Nephron progenitor cell (in vitro differentiated cells): Measurements from ENCODE around the gene CD300H.

ENCODE experiments used
- DNase-seq: peaks from one replicate; pipeline ENCODE4 v3.0.0; 2021
- H3K27ac Mint-ChIP-seq: 2 replicates; pipeline ENCODE4 v1.8.0; 2021; ENCODE audit warnings: mild to moderate bottlenecking, moderate library complexity, mixed read lengths
- H3K27me3 Mint-ChIP-seq: 2 replicates; pipeline ENCODE4 v1.8.0; 2021; ENCODE audit warnings: mild to moderate bottlenecking, low read depth, mixed read lengths; ENCODE audit not compliant: poor library complexity
- H3K36me3 Mint-ChIP-seq: 2 replicates; pipeline ENCODE4 v1.8.0; 2021; ENCODE audit warnings: low read depth, mixed read lengths
- H3K4me1 Mint-ChIP-seq: 2 replicates; pipeline ENCODE4 v1.8.0; 2021; ENCODE audit warnings: mixed read lengths
- H3K4me3 Mint-ChIP-seq: 2 replicates; pipeline ENCODE4 v1.8.0; 2021; ENCODE audit warnings: mild to moderate bottlenecking, moderate library complexity, mixed read lengths
- H3K9me3 Mint-ChIP-seq: 2 replicates; pipeline ENCODE4 v1.8.0; 2021; ENCODE audit warnings: mild to moderate bottlenecking, moderate library complexity, mixed read lengths
- TF ChIP-seq, protein P1 (sequence below): fragments of 200-600 bp; sonication (generic); IDR thresholded peaks from 2 replicates; pipeline ENCODE4 v1.5.0; 2021; ENCODE audit warnings: antibody characterized with exemption

CD300H gene

DNA sequence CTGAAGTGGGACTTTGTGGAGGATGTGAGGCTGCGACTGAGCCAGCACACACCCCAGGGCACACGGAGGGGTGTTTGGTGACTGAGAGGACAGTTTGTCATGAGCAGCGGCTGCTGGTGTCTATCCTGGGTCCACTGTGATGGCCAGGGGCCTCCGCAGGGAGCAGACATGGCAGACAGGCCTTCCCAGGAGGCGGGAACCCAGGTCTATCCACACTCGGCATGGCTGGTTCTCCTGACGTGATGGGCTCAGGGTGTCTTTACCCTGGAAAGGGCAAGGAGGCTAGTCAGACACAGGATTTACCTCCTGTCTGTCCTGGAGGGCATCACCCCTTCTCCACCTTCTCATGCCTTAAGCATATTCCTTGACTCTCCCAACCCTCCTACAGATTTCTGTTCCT, 20.7 kb downstream of the CD300H start:
- Mint-ChIP-seq H3K36me3 (no peaks in the 10 kb centered on the region), H3K9me3 (no peaks in the 10 kb centered on the region), H3K27ac (no peak overlapping the region), H3K27me3 (peaks cover 19% of the 10 kb centered on the region), H3K4me1 (peaks cover 27% of the 10 kb centered on the region), H3K4me3 (no peak overlapping the region)
- TF ChIP-seq, protein P1, sequence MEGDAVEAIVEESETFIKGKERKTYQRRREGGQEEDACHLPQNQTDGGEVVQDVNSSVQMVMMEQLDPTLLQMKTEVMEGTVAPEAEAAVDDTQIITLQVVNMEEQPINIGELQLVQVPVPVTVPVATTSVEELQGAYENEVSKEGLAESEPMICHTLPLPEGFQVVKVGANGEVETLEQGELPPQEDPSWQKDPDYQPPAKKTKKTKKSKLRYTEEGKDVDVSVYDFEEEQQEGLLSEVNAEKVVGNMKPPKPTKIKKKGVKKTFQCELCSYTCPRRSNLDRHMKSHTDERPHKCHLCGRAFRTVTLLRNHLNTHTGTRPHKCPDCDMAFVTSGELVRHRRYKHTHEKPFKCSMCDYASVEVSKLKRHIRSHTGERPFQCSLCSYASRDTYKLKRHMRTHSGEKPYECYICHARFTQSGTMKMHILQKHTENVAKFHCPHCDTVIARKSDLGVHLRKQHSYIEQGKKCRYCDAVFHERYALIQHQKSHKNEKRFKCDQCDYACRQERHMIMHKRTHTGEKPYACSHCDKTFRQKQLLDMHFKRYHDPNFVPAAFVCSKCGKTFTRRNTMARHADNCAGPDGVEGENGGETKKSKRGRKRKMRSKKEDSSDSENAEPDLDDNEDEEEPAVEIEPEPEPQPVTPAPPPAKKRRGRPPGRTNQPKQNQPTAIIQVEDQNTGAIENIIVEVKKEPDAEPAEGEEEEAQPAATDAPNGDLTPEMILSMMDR, result no peak
- DNase-seq, result no peak

DNA sequence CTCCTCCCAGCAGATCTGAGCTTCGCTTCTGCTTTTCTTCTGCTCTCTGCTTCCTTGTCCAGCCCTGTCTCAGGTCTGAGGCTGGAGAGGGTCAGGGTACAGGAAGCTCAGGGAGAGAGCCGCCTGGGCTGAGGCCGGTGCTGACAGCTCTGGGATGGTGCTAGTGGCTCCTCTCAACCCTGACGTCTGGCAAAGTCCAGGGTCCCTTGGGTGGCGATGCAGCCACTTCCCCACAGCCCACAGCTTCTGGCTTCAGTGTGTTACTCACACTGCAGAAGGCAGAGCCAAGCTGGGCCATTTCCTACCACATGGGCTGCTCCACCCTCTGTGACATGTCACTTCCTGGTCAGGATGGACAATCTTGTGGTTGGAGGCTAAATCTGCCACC, 21.5 kb downstream of the CD300H start, which contains the start of gene CD300C:
CD300C (minus strand) TSS at position 273 of the 388 bp plus-strand sequence. CDS start 333 bp downstream, outside the sequence.
- Mint-ChIP-seq H3K9me3 (no peaks in the 10 kb centered on the region), H3K27me3 (peaks cover 22% of the 10 kb centered on the region), H3K4me3 (no peak within 1 kb of the TSS), H3K27ac (peak within 1 kb of the TSS; percentile 61), H3K36me3 (no peaks in the 10 kb centered on the region), H3K4me1 (peaks cover 20% of the 10 kb centered on the region)
- TF ChIP-seq, protein P1, result no peak
- no peak for DNase-seq

DNA sequence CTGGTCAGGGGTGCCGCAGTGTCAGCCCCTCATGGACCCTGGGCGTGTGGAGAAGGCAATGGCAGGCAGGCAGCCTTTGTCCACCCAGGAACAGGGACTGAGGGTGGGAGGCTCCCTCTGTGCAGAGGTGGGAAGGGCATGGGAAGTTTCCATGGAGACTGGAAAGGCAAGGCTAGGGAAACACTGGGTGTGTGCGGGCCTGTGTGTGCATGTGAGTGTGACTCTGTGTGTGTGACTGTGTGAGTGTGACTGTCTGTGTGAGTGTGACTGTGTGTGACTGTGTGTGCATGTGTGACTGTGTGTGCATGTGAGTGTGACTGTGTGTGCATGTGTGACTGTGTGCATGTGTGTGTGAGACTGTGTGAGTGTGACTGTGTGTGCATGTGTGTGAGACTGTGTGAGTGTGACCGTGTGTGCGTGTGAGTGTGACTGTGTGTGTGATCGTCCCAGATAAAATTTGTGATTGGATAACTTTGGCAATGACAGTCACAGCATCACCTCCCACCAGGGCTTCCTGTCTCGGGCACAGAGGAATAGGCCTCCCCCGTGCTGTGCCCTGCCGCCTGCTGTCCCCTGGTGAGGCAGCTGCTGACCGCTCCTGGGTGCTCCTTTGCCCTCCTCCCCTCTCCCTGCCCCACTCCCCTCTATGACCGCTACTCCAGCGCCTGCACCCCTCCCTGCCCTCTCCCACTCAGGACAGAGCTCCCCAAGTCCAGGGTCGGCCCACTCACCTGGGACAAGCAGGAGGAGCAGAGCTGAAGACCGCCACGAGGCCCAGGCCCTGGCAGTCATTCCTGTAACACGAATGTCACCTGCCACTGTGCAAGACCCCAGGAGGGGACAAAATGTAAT, 22.1 kb downstream of the CD300H start:
- peaks cover 14% of the 10 kb centered on the region for H3K4me1 Mint-ChIP-seq
- H3K4me3 Mint-ChIP-seq, result no peak overlapping the region
- H3K9me3 Mint-ChIP-seq, result no peaks in the 10 kb centered on the region
- no peaks in the 10 kb centered on the region for H3K36me3 Mint-ChIP-seq
- peaks cover 25% of the 10 kb centered on the region for H3K27me3 Mint-ChIP-seq
- TF ChIP-seq, protein P1, result no peak
- DNase-seq, result no peak
- no peak overlapping the region for H3K27ac Mint-ChIP-seq

DNA sequence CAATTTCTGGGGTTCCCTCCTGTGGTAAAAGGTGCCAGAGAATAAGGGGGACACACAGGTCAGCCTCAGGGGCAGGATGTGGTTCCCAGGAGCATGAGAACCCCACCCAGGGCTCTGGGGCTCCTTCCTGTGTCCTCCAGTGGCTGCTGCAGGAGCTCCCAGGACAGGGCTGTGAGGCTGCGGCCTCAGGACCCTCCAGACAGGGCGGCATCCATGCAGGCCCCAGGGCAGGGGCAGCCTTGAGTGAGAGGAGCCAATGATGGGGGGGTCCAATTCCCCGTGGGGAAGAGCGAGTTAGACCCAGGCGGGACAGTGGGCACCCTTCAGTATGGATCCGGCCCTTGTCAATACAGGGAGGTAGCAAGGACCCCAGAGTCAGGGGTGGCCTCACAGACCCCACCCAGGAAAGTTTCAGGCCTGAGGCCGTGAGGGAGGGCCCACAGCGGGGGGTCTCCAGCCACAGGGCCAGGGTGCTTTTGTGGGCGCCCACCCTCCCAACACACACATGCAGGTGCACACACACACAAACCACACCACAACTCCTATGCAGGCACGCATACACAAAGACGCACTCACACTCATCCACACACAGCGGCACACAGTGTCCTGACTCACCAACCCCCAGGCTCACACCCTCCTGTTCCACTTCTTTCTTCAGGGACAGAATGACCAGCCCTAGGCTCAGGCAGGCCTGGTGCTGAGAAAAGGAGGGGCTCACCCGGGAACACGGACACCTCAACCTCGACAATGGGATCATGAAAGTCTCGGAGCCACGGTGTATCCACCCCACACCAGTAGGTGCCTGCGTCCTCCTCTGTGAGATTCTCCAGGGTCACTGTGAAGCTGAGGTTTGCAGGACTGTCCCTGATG, 23.2 kb downstream of the CD300H start:
- no peaks in the 10 kb centered on the region for H3K36me3 Mint-ChIP-seq
- DNase-seq, result no peak
- TF ChIP-seq, protein P1, result no peak
- H3K27me3 Mint-ChIP-seq, result peaks cover 33% of the 10 kb centered on the region
- H3K4me1 Mint-ChIP-seq, result peaks cover 10% of the 10 kb centered on the region
- no peak overlapping the region for H3K4me3 Mint-ChIP-seq
- H3K9me3 Mint-ChIP-seq, result no peaks in the 10 kb centered on the region
- no peak overlapping the region for H3K27ac Mint-ChIP-seq

DNA sequence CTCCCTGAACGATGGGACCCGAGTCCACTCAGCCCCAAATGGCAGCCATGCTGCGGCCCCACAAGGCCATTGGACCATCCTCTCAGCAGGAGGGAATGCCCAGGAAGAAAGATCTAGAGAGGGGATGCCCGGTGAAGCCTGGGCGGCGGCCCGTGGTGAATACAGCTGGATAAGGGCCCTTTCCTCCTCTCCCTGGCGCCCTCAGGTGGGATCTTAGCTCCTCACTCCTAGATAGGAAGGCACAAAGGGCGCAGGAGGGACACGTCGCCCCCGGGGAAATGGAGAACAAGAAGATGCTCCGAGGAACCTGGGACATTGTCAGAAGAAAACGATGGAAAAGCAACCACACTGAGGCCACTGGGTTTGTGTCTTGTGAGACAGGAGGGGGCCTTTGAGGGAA, 23.9 kb downstream of the CD300H start:
- no peak for DNase-seq
- Mint-ChIP-seq H3K4me1 (peaks cover 10% of the 10 kb centered on the region), H3K4me3 (no peak overlapping the region), H3K36me3 (no peaks in the 10 kb centered on the region), H3K27me3 (peaks cover 39% of the 10 kb centered on the region), H3K27ac (no peak overlapping the region), H3K9me3 (no peaks in the 10 kb centered on the region)
- TF ChIP-seq, protein P1, result no peak
